Glutamatergic neuron (in vitro differentiated cells): Measurements from ENCODE around the gene EOLA1. TPM values are rescaled to one million over a fixed set of nuclear protein-coding genes. Genes with fewer than 3 reads are reported as not detected.
"Not testable (repeated sequence)": the region's sequence is repeated elsewhere in the genome, so short reads cannot be mapped to it uniquely, and the experiment has no call there.

Experiments
- DNase-seq: peaks from one replicate; pipeline ENCODE4 v3.0.0; 2022
- H3K27ac Mint-ChIP-seq: one replicate; pipeline ENCODE4 v1.8.0; 2020; ENCODE audit warnings: mild to moderate bottlenecking, mixed read lengths, inconsistent platforms; ENCODE audit not compliant: unreplicated experiment
- H3K27me3 Mint-ChIP-seq: one replicate; pipeline ENCODE4 v1.8.0; 2020; ENCODE audit warnings: mild to moderate bottlenecking, moderate library complexity, mixed read lengths, inconsistent platforms; ENCODE audit not compliant: unreplicated experiment
- H3K36me3 Mint-ChIP-seq: one replicate; pipeline ENCODE4 v1.8.0; 2020; ENCODE audit warnings: mild to moderate bottlenecking, mixed read lengths, inconsistent platforms; ENCODE audit not compliant: unreplicated experiment
- H3K4me1 Mint-ChIP-seq: one replicate; pipeline ENCODE4 v1.8.0; 2020; ENCODE audit warnings: mild to moderate bottlenecking, low read depth, mixed read lengths, inconsistent platforms; ENCODE audit not compliant: unreplicated experiment
- H3K4me3 Mint-ChIP-seq: one replicate; pipeline ENCODE4 v1.8.0; 2020; ENCODE audit warnings: mild to moderate bottlenecking, mixed read lengths, inconsistent platforms; ENCODE audit not compliant: unreplicated experiment
- H3K9me3 Mint-ChIP-seq: one replicate; pipeline ENCODE4 v1.8.0; 2020; ENCODE audit warnings: mild to moderate bottlenecking, moderate library complexity, mixed read lengths, inconsistent platforms; ENCODE audit not compliant: unreplicated experiment
- CTCF ChIP-seq: fragments of 200-600 bp; sonication (generic); IDR thresholded peaks from one replicate; pipeline ENCODE4 v1.5.0; 2021; ENCODE audit not compliant: partially characterized antibody, unreplicated experiment
- total RNA-seq: library from RNA; stranded (reverse); fragmentation: NEBNext Ultra II Directional; extraction: Animal tissue kit (Norgen Biotek cat#: 25700); gene quantifications from one replicate; pipeline ENCODE4 v1.2.1, GENCODE V29; 2021; ENCODE audit not compliant: unreplicated experiment

The EOLA1 gene
- total RNA-seq, 1 donor from 2014 or later = 27.7 TPM

- DNase-seq = no peak
- no peaks in the 10 kb centered on the region for H3K9me3 Mint-ChIP-seq
- no peak overlapping the region for H3K4me3 Mint-ChIP-seq
- H3K27ac Mint-ChIP-seq = no peak overlapping the region
- H3K27me3 Mint-ChIP-seq = no peaks in the 10 kb centered on the region
- H3K36me3 Mint-ChIP-seq = no peaks in the 10 kb centered on the region
- TF ChIP-seq CTCF = no peak
- H3K4me1 Mint-ChIP-seq = no peaks in the 10 kb centered on the region
Measured at GRCh38 chrX:149522916-149523315, 17.9 kb upstream of the EOLA1 start.

- not testable (repeated sequence) for H3K4me3 Mint-ChIP-seq, H3K4me1 Mint-ChIP-seq, H3K36me3 Mint-ChIP-seq, H3K27ac Mint-ChIP-seq, H3K9me3 Mint-ChIP-seq, H3K27me3 Mint-ChIP-seq
- DNase-seq = peak; percentile 28
Measured at GRCh38 chrX:149525389-149525788, 15.4 kb upstream of the EOLA1 start.

- H3K27ac Mint-ChIP-seq, H3K4me3 Mint-ChIP-seq, H3K4me1 Mint-ChIP-seq, DNase-seq, H3K27me3 Mint-ChIP-seq, H3K36me3 Mint-ChIP-seq, H3K9me3 Mint-ChIP-seq: not testable (repeated sequence)
Measured at GRCh38 chrX:149525903-149526302, 14.9 kb upstream of the EOLA1 start.

- DNase-seq, H3K27me3 Mint-ChIP-seq, H3K4me3 Mint-ChIP-seq, H3K36me3 Mint-ChIP-seq, H3K9me3 Mint-ChIP-seq, H3K27ac Mint-ChIP-seq, H3K4me1 Mint-ChIP-seq: not testable (repeated sequence)
Measured at GRCh38 chrX:149526318-149527033, 14.3 kb upstream of the EOLA1 start.

- no peak for DNase-seq
- Mint-ChIP-seq H3K9me3 (peaks cover 2% of the 10 kb centered on the region), H3K4me3 (no peak overlapping the region), H3K27me3 (no peaks in the 10 kb centered on the region), H3K36me3 (no peaks in the 10 kb centered on the region), H3K4me1 (no peaks in the 10 kb centered on the region), H3K27ac (no peak overlapping the region)
- peak; percentile 48 for TF ChIP-seq CTCF
Measured at GRCh38 chrX:149527705-149528104, 13.1 kb upstream of the EOLA1 start.

DNA sequence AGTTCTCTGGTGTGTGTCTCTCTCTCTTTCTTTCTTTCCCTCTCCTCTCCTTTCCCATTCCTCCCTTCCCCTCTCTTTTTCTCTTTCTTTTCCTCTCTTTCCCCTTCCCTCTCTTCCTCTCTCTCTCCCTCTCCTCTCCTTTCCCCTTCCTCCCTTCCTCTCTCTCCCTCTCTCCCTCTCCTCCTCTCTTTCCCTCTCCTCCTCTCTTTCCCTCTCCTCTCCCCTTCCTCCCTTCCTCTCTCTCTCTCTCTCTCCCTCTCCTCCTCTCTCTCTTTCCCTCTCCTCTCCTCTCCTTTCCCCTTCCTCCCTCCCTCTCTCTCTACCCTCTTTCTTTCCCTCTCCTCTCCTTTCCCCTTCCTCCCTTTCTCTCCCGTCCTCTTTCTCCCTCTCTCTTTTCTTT, 12.4 kb upstream of the EOLA1 start:
- Mint-ChIP-seq H3K9me3 (peaks cover 2% of the 10 kb centered on the region), H3K27me3 (no peaks in the 10 kb centered on the region), H3K4me3 (no peak overlapping the region), H3K27ac (no peak overlapping the region), H3K36me3 (no peaks in the 10 kb centered on the region), H3K4me1 (no peaks in the 10 kb centered on the region)
- no peak for TF ChIP-seq CTCF
- no peak for DNase-seq
